Esophagus (tissue), 2 donors: ENCODE results near the gene GABARAPL1. TPM values are rescaled to one million over a fixed set of nuclear protein-coding genes. Genes with fewer than 3 reads are reported as not detected.
"Not testable (repeated sequence)": the region's sequence is repeated elsewhere in the genome, so short reads cannot be mapped to it uniquely, and the experiment has no call there.

Source experiments
- H3K27ac ChIP-seq, 2 donors: one replicate each; pipeline ENCODE4 v1.5.1; 2013; ENCODE audit warnings: low read depth in 2 of 2, mild to moderate bottlenecking in 2 of 2, inconsistent platforms in 1 of 2, low read length in 1 of 2, moderate library complexity in 1 of 2
- H3K27me3 ChIP-seq, 2 donors: one replicate each; pipeline ENCODE4 v1.6.1; 2013; ENCODE audit warnings: low read length in 2 of 2, control low read depth in 1 of 2, mild to moderate bottlenecking in 1 of 2; ENCODE audit not compliant: insufficient read depth in 2 of 2, control insufficient read depth in 1 of 2
- H3K36me3 ChIP-seq, 2 donors: one replicate each; pipeline ENCODE4 v1.6.1; 2013; ENCODE audit warnings: low read length in 1 of 2; ENCODE audit not compliant: control insufficient read depth in 2 of 2, insufficient read depth in 2 of 2
- H3K4me1 ChIP-seq, 2 donors: one replicate each; pipeline ENCODE4 v1.6.1; 2013; ENCODE audit warnings: low read length in 1 of 2; ENCODE audit not compliant: control insufficient read depth in 2 of 2, insufficient read depth in 2 of 2
- H3K4me3 ChIP-seq, 2 donors: one replicate each; pipeline ENCODE4 v1.5.1; 2013; ENCODE audit warnings: low read length in 2 of 2, mild to moderate bottlenecking in 2 of 2, low read depth in 1 of 2, moderate library complexity in 1 of 2
- H3K9me3 ChIP-seq, 2 donors: one replicate each; pipeline ENCODE4 v1.6.1; 2013; ENCODE audit warnings: mild to moderate bottlenecking in 2 of 2, low read depth in 1 of 2, low read length in 1 of 2, moderate library complexity in 1 of 2; ENCODE audit not compliant: control insufficient read depth in 2 of 2, insufficient read depth in 1 of 2
- WGBS, 2 donors: extraction: QIAGEN DNeasy Blood & Tissue Kit; methylation state at CpG; one replicate each; pipeline ENCODE4 v1.1.7; 2013; 5-methylcytosine and 5-hydroxymethylcytosine counted together
- polyA plus RNA-seq, 2 donors: library from polyadenylated mRNA; stranded (reverse); fragments of 200-250 nt; gene quantifications; one replicate each; pipeline ENCODE4 v1.2.3, GENCODE V29; 2013
- donor health status: healthy with polysubstance abuse.
- donor health status: Bipolar disorder and iron deficiency.

GABARAPL1 gene
- polyA plus RNA-seq, 2 donors: 15.0 to 25.3 TPM

DNA sequence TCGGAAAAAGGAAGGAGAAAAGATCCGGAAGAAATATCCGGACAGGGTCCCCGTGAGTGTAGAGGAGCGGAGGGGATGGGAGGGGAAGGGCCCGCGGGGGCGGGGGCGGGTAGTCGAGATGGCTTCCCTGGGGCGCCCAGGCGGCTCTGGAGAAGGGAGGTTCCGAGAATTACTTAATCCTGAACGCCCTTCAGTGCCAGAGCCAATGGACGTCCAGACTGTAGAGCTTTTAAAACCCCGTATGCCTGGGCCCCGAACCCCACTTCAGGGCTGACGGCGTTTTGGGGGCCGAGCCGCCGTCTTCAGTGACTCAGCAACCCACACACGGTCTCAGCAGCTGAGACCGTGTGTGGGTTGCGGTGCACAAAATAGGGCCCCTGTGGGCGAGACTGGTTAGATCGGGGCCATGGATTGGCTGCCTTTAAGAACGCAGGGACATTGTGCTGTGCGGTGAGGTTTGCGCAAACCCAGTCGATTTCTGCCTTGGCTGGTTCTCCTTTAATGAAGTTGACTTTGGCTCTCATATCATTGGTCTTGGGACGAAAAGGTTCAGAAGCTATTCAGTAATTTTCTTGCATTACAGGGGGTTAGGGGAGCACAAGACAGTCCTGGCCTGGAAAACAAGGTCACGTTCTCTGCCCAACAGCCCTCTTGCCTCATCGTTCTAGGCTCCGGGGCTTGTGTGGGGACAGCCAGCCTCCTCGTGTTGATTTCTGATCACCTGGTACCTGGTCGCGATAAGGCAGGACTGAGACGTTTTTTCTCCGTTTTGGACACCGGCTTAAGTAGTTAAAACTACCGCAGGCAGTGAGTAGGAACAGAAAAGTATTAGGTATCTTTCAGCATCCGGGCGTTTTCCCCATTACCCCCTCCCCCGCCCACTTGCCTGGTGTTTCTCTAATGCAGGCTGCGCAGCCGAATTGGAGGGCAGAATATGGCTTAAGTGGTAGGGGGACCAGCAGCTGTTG, 775 bp downstream of the GABARAPL1 start:
- no peaks in the 10 kb centered on the region for H3K9me3 ChIP-seq
- H3K27ac ChIP-seq: peak overlapping the region; percentile 98 to 99
- H3K36me3 ChIP-seq: peaks cover 0 to 2% of the 10 kb centered on the region in 2 donors
- 1% methylated on average over 47 of the region's 47 CpGs for WGBS, 2 donors
- no peaks in the 10 kb centered on the region for H3K4me1 ChIP-seq
- H3K27me3 ChIP-seq: no peaks in the 10 kb centered on the region
- peak overlapping the region; percentile 80 to 83 for H3K4me3 ChIP-seq

- Histone ChIP-seq H3K4me3 (peak overlapping the region; percentile 80 to 83), H3K4me1 (no peaks in the 10 kb centered on the region), H3K36me3 (peaks cover 0 to 2% of the 10 kb centered on the region in 2 donors), H3K9me3 (no peaks in the 10 kb centered on the region), H3K27me3 (no peaks in the 10 kb centered on the region), H3K27ac (peak overlapping the region; percentile 98 to 99)
- 19 to 21% methylated on average over 10 of the region's 10 CpGs for WGBS, 2 donors
Measured at GRCh38 chr12:10214136-10214894, 1.6 kb downstream of the GABARAPL1 start.

- WGBS, 2 donors: 63 to 69% methylated on average over 3 of the region's 3 CpGs
- Histone ChIP-seq H3K4me1 (no peaks in the 10 kb centered on the region), H3K27ac (peak overlapping the region in 1 of 2 donors; percentile 40), H3K36me3 (peaks cover under 1 to 2% of the 10 kb centered on the region in 2 donors), H3K4me3 (peak overlapping the region in 1 of 2 donors; percentile 83), H3K27me3 (no peaks in the 10 kb centered on the region), H3K9me3 (no peaks in the 10 kb centered on the region)
Measured at GRCh38 chr12:10214895-10215267, 2.2 kb downstream of the GABARAPL1 start.

- H3K9me3 ChIP-seq: no peaks in the 10 kb centered on the region
- no peaks in the 10 kb centered on the region for H3K4me1 ChIP-seq
- H3K27ac ChIP-seq: no peak overlapping the region
- 54 to 57% methylated on average over 2 of the region's 2 CpGs for WGBS, 2 donors
- H3K36me3 ChIP-seq: peaks cover 2% of the 10 kb centered on the region in 2 donors
- H3K27me3 ChIP-seq: no peaks in the 10 kb centered on the region
- H3K4me3 ChIP-seq: peak overlapping the region in 1 of 2 donors; percentile 83
Measured at GRCh38 chr12:10215436-10215835, 2.8 kb downstream of the GABARAPL1 start.

- not testable (repeated sequence) for H3K27ac ChIP-seq
Measured at GRCh38 chr12:10215946-10216345, 3.3 kb downstream of the GABARAPL1 start.

GRCh38 chr12:10218021-10218420, 5.3 kb downstream of the GABARAPL1 start:
- Histone ChIP-seq H3K27me3 (no peaks in the 10 kb centered on the region), H3K4me3 (no peak overlapping the region), H3K36me3 (peaks cover 6 to 8% of the 10 kb centered on the region in 2 donors), H3K9me3 (no peaks in the 10 kb centered on the region), H3K4me1 (no peaks in the 10 kb centered on the region), H3K27ac (no peak overlapping the region)
- 93 to 94% methylated on average over 6 of the region's 6 CpGs for WGBS, 2 donors

More at GRCh38 chr12:10215946-10216345, 3.3 kb downstream of the GABARAPL1 start:
- 79 to 87% methylated on average over 13 of the region's 13 CpGs for WGBS, 2 donors
- not testable (repeated sequence) for H3K9me3 ChIP-seq, H3K36me3 ChIP-seq, H3K4me1 ChIP-seq, H3K4me3 ChIP-seq, H3K27me3 ChIP-seq

DNA sequence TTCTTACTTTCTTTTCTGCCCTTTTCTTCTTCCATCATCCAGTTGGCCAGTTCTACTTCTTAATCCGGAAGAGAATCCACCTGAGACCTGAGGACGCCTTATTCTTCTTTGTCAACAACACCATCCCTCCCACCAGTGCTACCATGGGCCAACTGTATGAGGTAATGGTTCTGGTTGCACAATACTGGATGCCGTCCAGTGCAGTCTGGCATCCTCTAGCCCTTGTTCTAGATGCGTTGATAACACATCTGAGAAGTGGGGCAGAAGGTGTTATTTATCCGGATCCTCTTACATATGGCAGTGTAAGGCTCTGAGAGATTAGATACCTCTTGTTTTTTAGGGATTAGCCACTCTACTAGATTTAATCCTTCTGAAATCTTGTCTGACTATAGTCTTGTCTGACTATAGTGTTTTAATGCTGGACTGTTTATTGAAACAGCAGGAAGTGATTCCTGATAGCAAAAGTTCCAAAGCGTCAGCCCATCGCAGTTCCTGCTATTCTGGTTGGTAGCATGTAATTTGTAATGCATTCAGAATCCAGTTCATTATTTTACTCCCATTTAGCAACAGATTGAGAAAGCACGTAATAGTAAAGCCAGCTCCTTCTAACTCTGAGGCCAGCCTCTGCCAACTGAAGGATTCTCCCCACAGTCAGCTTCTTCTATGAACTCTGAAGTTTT, 7.9 kb downstream of the GABARAPL1 start:
- no peaks in the 10 kb centered on the region for H3K27me3 ChIP-seq
- no peak overlapping the region for H3K4me3 ChIP-seq
- H3K4me1 ChIP-seq: no peaks in the 10 kb centered on the region
- peak overlapping the region; percentile 4 to 33 for H3K27ac ChIP-seq
- 52 to 54% methylated on average over 8 of the region's 8 CpGs for WGBS, 2 donors
- H3K36me3 ChIP-seq: peaks cover 10 to 14% of the 10 kb centered on the region in 2 donors
- no peaks in the 10 kb centered on the region for H3K9me3 ChIP-seq

GRCh38 chr12:10221846-10222245, 9.2 kb downstream of the GABARAPL1 start:
- Histone ChIP-seq H3K4me1 (no peaks in the 10 kb centered on the region), H3K4me3 (no peak overlapping the region), H3K27me3 (no peaks in the 10 kb centered on the region), H3K27ac (no peak overlapping the region), H3K36me3 (peaks cover 10 to 14% of the 10 kb centered on the region in 2 donors), H3K9me3 (no peaks in the 10 kb centered on the region)
- 82 to 84% methylated on average over 5 of the region's 5 CpGs for WGBS, 2 donors

DNA sequence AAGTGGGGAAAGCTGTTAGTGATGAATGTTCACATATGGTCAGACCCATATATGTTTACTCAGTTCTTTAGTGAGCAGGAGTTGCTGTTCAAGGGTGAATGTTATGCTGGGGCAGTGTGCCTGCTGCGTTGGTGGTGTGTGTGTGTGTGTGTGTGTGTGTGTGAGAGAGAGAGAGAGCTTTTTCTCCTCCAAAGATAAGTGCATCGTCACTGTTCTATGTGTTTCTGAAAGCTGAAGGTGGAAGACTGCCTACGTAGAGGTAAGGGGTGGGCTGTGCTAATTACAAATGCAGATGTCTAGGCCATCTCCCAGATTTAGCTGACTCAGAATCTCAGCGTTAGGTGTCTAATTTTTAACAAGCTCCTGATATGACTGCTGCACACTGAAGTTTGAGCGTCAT, 10.5 kb downstream of the GABARAPL1 start:
- H3K4me1 ChIP-seq: no peaks in the 10 kb centered on the region
- no peak overlapping the region for H3K4me3 ChIP-seq
- whole genome bisulfite sequencing, 2 donors: 77 to 80% methylated on average over 5 of the region's 5 CpGs
- no peaks in the 10 kb centered on the region for H3K9me3 ChIP-seq
- H3K27me3 ChIP-seq: no peaks in the 10 kb centered on the region
- peaks cover 10 to 12% of the 10 kb centered on the region in 2 donors for H3K36me3 ChIP-seq
- H3K27ac ChIP-seq: no peak overlapping the region
